Suprapubic skin (tissue), 4 donors: ENCODE results near the gene ARHGAP40.

Experiments used
- EP300 ChIP-seq: sonication (generic); formaldehyde crosslinking; IDR thresholded peaks from one replicate; pipeline ENCODE4 v1.6.1; 2017; ENCODE audit warnings: antibody characterized with exemption
- POLR2A ChIP-seq, 2 donors: fragments of 450-650 bp; IDR thresholded peaks; one replicate each; pipeline ENCODE4 v1.6.1; 2017; ENCODE audit warnings: antibody characterized with exemption in 2 of 2, mild to moderate bottlenecking in 2 of 2, moderate library complexity in 2 of 2
- POLR2AphosphoS5 ChIP-seq, 3 donors: sonication (generic); formaldehyde crosslinking; IDR thresholded peaks; one replicate each; pipeline ENCODE4 v1.6.1; 2017; ENCODE audit warnings: antibody characterized with exemption in 3 of 3
- TF ChIP-seq, protein P1 (sequence below), 2 donors: fragments of 200-600 bp in 1 of 2; fragments of 450-650 bp in 1 of 2; sonication (generic) in 1 of 2; IDR thresholded peaks; one replicate each; pipeline ENCODE4 v1.5.1; 2016 to 2019; ENCODE audit warnings: antibody characterized with exemption in 2 of 2, mild to moderate bottlenecking in 1 of 2, moderate library complexity in 1 of 2

DNA sequence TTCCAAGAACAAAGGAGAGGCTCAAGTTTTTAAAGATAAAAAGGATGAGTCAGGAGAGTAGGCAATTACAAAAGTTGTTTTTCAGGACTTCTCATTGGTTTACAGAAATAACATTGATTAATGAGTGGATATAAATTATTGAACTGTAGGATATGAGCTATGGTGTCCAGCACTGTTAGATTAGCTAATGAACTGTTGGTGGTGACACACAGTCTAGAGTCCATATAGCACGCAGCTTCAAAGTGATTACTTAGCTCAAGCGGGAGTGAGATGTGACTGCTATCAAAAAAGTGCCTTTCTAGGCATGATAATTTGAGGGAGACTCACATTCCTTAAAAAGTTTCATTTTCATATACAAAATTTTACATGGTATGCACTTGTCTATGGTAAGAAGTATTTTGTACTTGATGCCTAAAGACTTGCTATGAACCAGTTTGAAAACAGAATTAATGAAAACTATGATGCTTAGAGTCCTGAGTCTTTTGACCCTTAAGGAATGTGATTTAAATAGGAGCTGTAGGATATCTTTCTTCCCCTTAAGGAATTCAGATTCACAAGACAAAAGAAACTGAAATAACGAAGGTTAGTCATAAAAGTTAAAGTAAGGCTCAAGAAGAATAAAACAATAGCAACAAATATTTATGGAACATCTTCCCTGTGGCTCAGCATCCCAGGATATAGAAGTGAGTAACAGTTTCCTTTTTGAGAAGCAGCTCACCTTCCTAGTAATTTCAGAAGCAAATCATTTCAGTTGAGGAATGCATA, 42.8 kb upstream of the ARHGAP40 start:
- TF ChIP-seq EP300 (no peak), POLR2A (IDR thresholded peaks at IDR 0.05) (no peak), POLR2AphosphoS5 (IDR thresholded peaks at IDR 0.05) (no peak)
- TF ChIP-seq, protein P1, sequence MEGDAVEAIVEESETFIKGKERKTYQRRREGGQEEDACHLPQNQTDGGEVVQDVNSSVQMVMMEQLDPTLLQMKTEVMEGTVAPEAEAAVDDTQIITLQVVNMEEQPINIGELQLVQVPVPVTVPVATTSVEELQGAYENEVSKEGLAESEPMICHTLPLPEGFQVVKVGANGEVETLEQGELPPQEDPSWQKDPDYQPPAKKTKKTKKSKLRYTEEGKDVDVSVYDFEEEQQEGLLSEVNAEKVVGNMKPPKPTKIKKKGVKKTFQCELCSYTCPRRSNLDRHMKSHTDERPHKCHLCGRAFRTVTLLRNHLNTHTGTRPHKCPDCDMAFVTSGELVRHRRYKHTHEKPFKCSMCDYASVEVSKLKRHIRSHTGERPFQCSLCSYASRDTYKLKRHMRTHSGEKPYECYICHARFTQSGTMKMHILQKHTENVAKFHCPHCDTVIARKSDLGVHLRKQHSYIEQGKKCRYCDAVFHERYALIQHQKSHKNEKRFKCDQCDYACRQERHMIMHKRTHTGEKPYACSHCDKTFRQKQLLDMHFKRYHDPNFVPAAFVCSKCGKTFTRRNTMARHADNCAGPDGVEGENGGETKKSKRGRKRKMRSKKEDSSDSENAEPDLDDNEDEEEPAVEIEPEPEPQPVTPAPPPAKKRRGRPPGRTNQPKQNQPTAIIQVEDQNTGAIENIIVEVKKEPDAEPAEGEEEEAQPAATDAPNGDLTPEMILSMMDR (IDR thresholded peaks at IDR 0.05): no peak
